GM10266 (cell line): ENCODE measurements around the gene ELP2.
"Not testable (repeated sequence)": the region's sequence is repeated elsewhere in the genome, so short reads cannot be mapped to it uniquely, and the experiment has no call there.

ENCODE experiments used
- DNase-seq: peaks from one replicate; pipeline ENCODE4 v3.0.0; 2012; ENCODE audit errors: extremely low spot score
- TF ChIP-seq, protein P1 (sequence below): IDR thresholded peaks from 2 replicates; pipeline ENCODE4 v1.5.1; 2012; ENCODE audit warnings: mild to moderate bottlenecking, low read depth; ENCODE audit not compliant: control insufficient read depth, insufficient read depth; ENCODE audit errors: missing control alignments

The ELP2 gene

GRCh38 chr18:36205166-36205565 is 75.5 kb downstream of the ELP2 start:
- TF ChIP-seq, protein P1, sequence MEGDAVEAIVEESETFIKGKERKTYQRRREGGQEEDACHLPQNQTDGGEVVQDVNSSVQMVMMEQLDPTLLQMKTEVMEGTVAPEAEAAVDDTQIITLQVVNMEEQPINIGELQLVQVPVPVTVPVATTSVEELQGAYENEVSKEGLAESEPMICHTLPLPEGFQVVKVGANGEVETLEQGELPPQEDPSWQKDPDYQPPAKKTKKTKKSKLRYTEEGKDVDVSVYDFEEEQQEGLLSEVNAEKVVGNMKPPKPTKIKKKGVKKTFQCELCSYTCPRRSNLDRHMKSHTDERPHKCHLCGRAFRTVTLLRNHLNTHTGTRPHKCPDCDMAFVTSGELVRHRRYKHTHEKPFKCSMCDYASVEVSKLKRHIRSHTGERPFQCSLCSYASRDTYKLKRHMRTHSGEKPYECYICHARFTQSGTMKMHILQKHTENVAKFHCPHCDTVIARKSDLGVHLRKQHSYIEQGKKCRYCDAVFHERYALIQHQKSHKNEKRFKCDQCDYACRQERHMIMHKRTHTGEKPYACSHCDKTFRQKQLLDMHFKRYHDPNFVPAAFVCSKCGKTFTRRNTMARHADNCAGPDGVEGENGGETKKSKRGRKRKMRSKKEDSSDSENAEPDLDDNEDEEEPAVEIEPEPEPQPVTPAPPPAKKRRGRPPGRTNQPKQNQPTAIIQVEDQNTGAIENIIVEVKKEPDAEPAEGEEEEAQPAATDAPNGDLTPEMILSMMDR, result no peak
- no peak for DNase-seq

GRCh38 chr18:36207303-36207702 is 77.6 kb downstream of the ELP2 start:
- TF ChIP-seq, protein P1, result no peak
- DNase-seq, result no peak

- not testable (repeated sequence) for DNase-seq
Observed at GRCh38 chr18:36207969-36208368, 78.3 kb downstream of the ELP2 start.

- no peak for DNase-seq
- TF ChIP-seq, protein P1, result no peak
Observed at GRCh38 chr18:36211612-36212065, 81.9 kb downstream of the ELP2 start.

DNA sequence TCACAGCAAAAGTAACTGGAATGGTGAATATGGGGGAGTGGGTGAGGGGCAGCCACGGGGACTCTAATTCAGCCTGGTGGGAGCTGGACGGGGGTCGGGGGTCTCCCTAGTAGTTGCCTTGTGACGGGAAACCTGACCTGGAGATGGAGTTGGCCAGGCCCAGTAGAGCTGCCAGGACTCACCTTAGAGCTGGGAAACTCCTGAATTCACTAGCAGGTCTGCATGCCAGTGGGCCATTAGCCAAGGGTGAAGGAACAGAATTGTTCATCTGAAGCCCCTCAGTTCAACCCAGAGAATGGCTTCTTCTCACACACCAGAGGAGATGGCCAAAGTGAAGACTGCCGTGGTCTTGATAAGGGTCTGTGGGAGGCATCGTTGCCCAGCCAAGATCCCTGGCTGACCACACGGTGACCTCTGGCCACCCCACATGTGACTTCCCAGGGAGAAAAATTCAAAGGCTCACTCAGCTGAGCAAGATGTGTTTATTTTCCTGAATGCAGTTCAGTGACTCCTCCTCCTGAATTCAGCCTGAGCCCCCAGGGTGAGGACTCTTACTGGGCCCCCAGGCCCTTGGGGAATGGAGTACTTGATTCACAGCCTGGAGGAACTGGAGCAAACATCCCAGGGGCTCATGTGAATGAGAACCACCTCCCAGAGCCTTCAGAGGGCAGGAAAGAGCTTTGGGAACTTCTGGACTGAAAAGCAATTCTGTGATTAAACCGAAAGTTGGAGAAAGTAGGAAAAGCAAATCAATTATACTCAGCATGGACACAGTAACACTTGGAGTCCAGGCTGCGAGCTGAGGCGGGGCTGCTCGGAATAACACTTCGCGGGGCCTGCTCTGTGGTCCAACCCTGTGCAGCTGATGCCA is 82.8 kb downstream of the ELP2 start:
- TF ChIP-seq, protein P1, result no peak
- DNase-seq, result no peak

- TF ChIP-seq, protein P1, result no peak
- no peak for DNase-seq
Observed at GRCh38 chr18:36214811-36215210, 85.1 kb downstream of the ELP2 start.

DNA sequence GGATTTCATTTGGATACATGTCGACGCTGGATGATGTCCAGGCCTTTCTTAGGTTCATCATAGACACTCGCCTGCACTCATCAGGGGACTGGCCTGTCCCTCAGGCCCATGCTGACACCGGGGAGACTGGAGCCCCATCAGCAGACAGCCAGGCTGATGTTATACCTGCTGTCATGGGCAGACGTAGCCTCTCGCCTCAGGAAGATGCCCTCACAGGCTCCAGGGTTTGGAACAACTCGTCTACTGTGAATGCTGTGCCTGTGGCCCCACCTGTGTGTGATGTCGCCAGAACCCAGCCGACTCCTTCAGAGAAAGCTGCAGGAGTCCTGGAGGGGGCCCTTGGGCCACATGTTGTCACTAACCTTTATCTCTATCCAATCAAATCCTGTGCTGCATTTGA is 85.9 kb downstream of the ELP2 start:
- no peak for DNase-seq
- TF ChIP-seq, protein P1, result no peak
